ENCODE data around the gene TCFL5. TPM values are rescaled to one million over a fixed set of nuclear protein-coding genes. Genes with fewer than 3 reads are reported as not detected.

Gene TCFL5
- total RNA-seq, 1 donor from 2014 or later, result 8.2 TPM

GRCh38 chr20:62824476-62825332 is 36.9 kb downstream of the TCFL5 start:
- Histone ChIP-seq H3K9me3 (no peaks in the 10 kb centered on the region), H3K4me3 (no peak overlapping the region), H3K36me3 (no peaks in the 10 kb centered on the region), H3K27ac (no peak overlapping the region), H3K4me1 (peaks cover 5% of the 10 kb centered on the region), H3K27me3 (ENCODE audit: low read depth) (peaks cover 10% of the 10 kb centered on the region)
- ATAC-seq (peak; percentile 4 to 66), DNase-seq (no peak)
- no peak for TF ChIP-seq CTCF (IDR thresholded peaks at IDR 0.05)
- intact Hi-C loops (cut with DNase I), result no loop called here

GRCh38 chr20:62823688-62824475 is 37.7 kb downstream of the TCFL5 start:
- no peak for ATAC-seq
- intact Hi-C loops (cut with DNase I), result no loop called here
- Histone ChIP-seq H3K27me3 (ENCODE audit: low read depth) (peaks cover 19% of the 10 kb centered on the region), H3K27ac (no peak overlapping the region), H3K36me3 (no peaks in the 10 kb centered on the region), H3K9me3 (no peaks in the 10 kb centered on the region), H3K4me1 (peaks cover 13% of the 10 kb centered on the region), H3K4me3 (no peak overlapping the region)
- no peak for DNase-seq
- TF ChIP-seq CTCF (IDR thresholded peaks at IDR 0.05), result no peak

GRCh38 chr20:62822788-62823651 is 38.6 kb downstream of the TCFL5 start:
- intact Hi-C loops (cut with DNase I), result no loop called here
- Histone ChIP-seq H3K9me3 (no peaks in the 10 kb centered on the region), H3K36me3 (no peaks in the 10 kb centered on the region), H3K4me3 (no peak overlapping the region), H3K27ac (no peak overlapping the region), H3K27me3 (ENCODE audit: low read depth) (peaks cover 27% of the 10 kb centered on the region), H3K4me1 (peaks cover 19% of the 10 kb centered on the region)
- DNase-seq (no peak), ATAC-seq (no peak)
- TF ChIP-seq CTCF (IDR thresholded peaks at IDR 0.05), result no peak

GRCh38 chr20:62822239-62822787 is 39.3 kb downstream of the TCFL5 start:
- peaks cover 19% of the 10 kb centered on the region for H3K4me1 ChIP-seq
- no peak overlapping the region for H3K27ac ChIP-seq
- no peaks in the 10 kb centered on the region for H3K9me3 ChIP-seq
- no peak for ATAC-seq
- H3K4me3 ChIP-seq, result no peak overlapping the region
- intact Hi-C loops (cut with DNase I), result no loop called here
- H3K36me3 ChIP-seq, result no peaks in the 10 kb centered on the region
- DNase-seq, result no peak
- TF ChIP-seq CTCF (IDR thresholded peaks at IDR 0.05), result no peak
- peaks cover 34% of the 10 kb centered on the region for H3K27me3 ChIP-seq (ENCODE audit: low read depth)

GRCh38 chr20:62821726-62822210 is 39.9 kb downstream of the TCFL5 start:
- no peaks in the 10 kb centered on the region for H3K36me3 ChIP-seq
- ATAC-seq, result no peak
- no peaks in the 10 kb centered on the region for H3K9me3 ChIP-seq
- H3K4me1 ChIP-seq, result peaks cover 19% of the 10 kb centered on the region
- H3K27ac ChIP-seq, result no peak overlapping the region
- no peak overlapping the region for H3K4me3 ChIP-seq
- peaks cover 39% of the 10 kb centered on the region for H3K27me3 ChIP-seq (ENCODE audit: low read depth)
- no peak for TF ChIP-seq CTCF (IDR thresholded peaks at IDR 0.05)
- DNase-seq, result no peak
- intact Hi-C loops (cut with DNase I), result no loop called here
